Testis (tissue), 3 donors: Measurements from ENCODE around the gene FOXC1. TPM values are rescaled to one million over a fixed set of nuclear protein-coding genes. Genes with fewer than 3 reads are reported as not detected.
A peak's percentile ranks its signal among the peaks of the same experiment; 100 is the strongest.

Experiments used
- DNase-seq: peaks from one replicate; pipeline ENCODE4 v3.0.0-alpha.2; 2019
- H3K27ac ChIP-seq, 2 donors: fragments of 200-600 bp; sonication (generic); one replicate each; pipeline ENCODE4 v1.5.1; 2019
- H3K27me3 ChIP-seq: fragments of 200-600 bp; sonication (generic); one replicate; pipeline ENCODE4 v1.5.1; 2019
- H3K36me3 ChIP-seq: fragments of 200-600 bp; sonication (generic); one replicate; pipeline ENCODE4 v1.5.1; 2017; ENCODE audit warnings: low read depth; ENCODE audit errors: missing control alignments
- H3K4me1 ChIP-seq: fragments of 200-600 bp; sonication (generic); one replicate; pipeline ENCODE4 v1.5.1; 2019
- H3K4me3 ChIP-seq, 2 donors: fragments of 200-600 bp; sonication (generic); one replicate each; pipeline ENCODE4 v1.5.1; 2017 to 2019
- H3K9me3 ChIP-seq: fragments of 200-600 bp; sonication (generic); one replicate; pipeline ENCODE4 v1.5.1; 2017
- CTCF ChIP-seq, 3 experiments: fragments of 450-650 bp in 2 of 3; fragments of 200-600 bp in 1 of 3; sonication (generic) in 1 of 3; IDR thresholded peaks; one replicate each; pipeline ENCODE4 v1.5.1; 2016 to 2019; ENCODE audit warnings: antibody characterized with exemption in 3 of 3, mild to moderate bottlenecking in 2 of 3, moderate library complexity in 1 of 3
- POLR2A ChIP-seq: fragments of 450-650 bp; IDR thresholded peaks from one replicate; pipeline ENCODE4 v1.6.1; 2017; ENCODE audit warnings: antibody characterized with exemption, mild to moderate bottlenecking, moderate library complexity
- WGBS, 2 donors: methylation state at CpG; one replicate each; pipeline ENCODE4 v1.1.5; 2018; 5-methylcytosine and 5-hydroxymethylcytosine counted together
- intact Hi-C: fragments of 100-400 bp; cut with DNase I; formaldehyde crosslinking; loops from one replicate; pipeline ENCODE4 v1.15.1; 2023; ENCODE audit warnings: low total_unique reads
- polyA plus RNA-seq: library from polyadenylated mRNA; stranded (reverse); fragments of 350-450 nt; fragmentation: Illumina TruSeq; extraction: RNeasy Lipid Tissue Mini Kit (QIAGEN cat#74804); gene quantifications from one replicate; pipeline ENCODE4 v1.2.3, GENCODE V29; 2014; ENCODE audit warnings: low read depth, low replicate concordance; ENCODE audit not compliant: insufficient read depth
- total RNA-seq, 2 donors: library from RNA; depleted of rRNA; stranded (reverse); fragments of >200 nt; gene quantifications; one replicate each; pipeline ENCODE4 v1.2.3, GENCODE V29; 2016

The FOXC1 gene
- total and polyA plus RNA-seq, 3 donors from 2014 or later: 4.7 to 10.6 (median 9.4) TPM

- H3K4me1 ChIP-seq: no peaks in the 10 kb centered on the region
These were observed 3.2 kb downstream of the FOXC1 start for GRCh38 chr6:1612974-1613306.

GRCh38 chr6:1613346-1613687 lies 3.6 kb downstream of the FOXC1 start:
- WGBS, 2 donors: 16 to 17% methylated on average over 3 of the region's 3 CpGs

More at GRCh38 chr6:1612974-1613306, 3.2 kb downstream of the FOXC1 start:
- Histone ChIP-seq H3K27ac (peak overlapping the region in 1 of 2 donors; percentile 97), H3K27me3 (no peaks in the 10 kb centered on the region), H3K36me3 (no peaks in the 10 kb centered on the region), H3K4me3 (peak overlapping the region; percentile 64 to 76), H3K9me3 (no peaks in the 10 kb centered on the region)
- intact Hi-C loops: no loop called here
- no peak for TF ChIP-seq POLR2A
- TF ChIP-seq CTCF (IDR thresholded peaks at IDR 0.05): no peak
- DNase-seq: no peak
- WGBS, 2 donors: 12 to 22% methylated on average over 7 of the region's 7 CpGs

GRCh38 chr6:1613688-1614447 lies 4.2 kb downstream of the FOXC1 start:
- intact Hi-C loops: no loop called here
- H3K9me3 ChIP-seq: no peaks in the 10 kb centered on the region
- no peak for TF ChIP-seq CTCF (IDR thresholded peaks at IDR 0.05)
- 8 to 26% methylated on average over 12 to 60 of the region's 60 CpGs for WGBS, 2 donors
- no peaks in the 10 kb centered on the region for H3K4me1 ChIP-seq
- H3K27me3 ChIP-seq: no peaks in the 10 kb centered on the region
- H3K36me3 ChIP-seq: no peaks in the 10 kb centered on the region
- peak overlapping the region; percentile 64 to 76 for H3K4me3 ChIP-seq
- DNase-seq: no peak
- H3K27ac ChIP-seq: peak overlapping the region; percentile 69 to 97

More at GRCh38 chr6:1613346-1613687, 3.6 kb downstream of the FOXC1 start:
- intact Hi-C loops: no loop called here
- H3K4me3 ChIP-seq: peak overlapping the region; percentile 64 to 76
- no peaks in the 10 kb centered on the region for H3K9me3 ChIP-seq
- peak overlapping the region in 1 of 2 donors; percentile 97 for H3K27ac ChIP-seq
- no peaks in the 10 kb centered on the region for H3K36me3 ChIP-seq
- TF ChIP-seq POLR2A: no peak
- no peak for TF ChIP-seq CTCF (IDR thresholded peaks at IDR 0.05)
- no peaks in the 10 kb centered on the region for H3K27me3 ChIP-seq
- no peaks in the 10 kb centered on the region for H3K4me1 ChIP-seq
- no peak for DNase-seq

GRCh38 chr6:1614448-1615150 lies 4.9 kb downstream of the FOXC1 start:
- Histone ChIP-seq H3K4me3 (peak overlapping the region; percentile 64 to 76), H3K4me1 (no peaks in the 10 kb centered on the region), H3K27me3 (no peaks in the 10 kb centered on the region), H3K27ac (peak overlapping the region; percentile 69 to 97), H3K9me3 (no peaks in the 10 kb centered on the region), H3K36me3 (no peaks in the 10 kb centered on the region)
- TF ChIP-seq POLR2A (no peak), CTCF (IDR thresholded peaks at IDR 0.05) (no peak)
- 10 to 28% methylated on average over 2 to 74 of the region's 85 CpGs for WGBS, 2 donors
- intact Hi-C loops: no loop called here
- no peak for DNase-seq
